AG20443 (cell line): ENCODE measurements around the gene CABLES1.
"Not testable (repeated sequence)": the region's sequence is repeated elsewhere in the genome, so short reads cannot be mapped to it uniquely, and the experiment has no call there.

ENCODE experiments used
- DNase-seq: peaks from one replicate; pipeline ENCODE4 v3.0.0; 2012; ENCODE audit warnings: low spot score, mixed read lengths

The CABLES1 gene

GRCh38 chr18:23266717-23267446, 131.6 kb downstream of the CABLES1 start:
- no peak for DNase-seq

DNA sequence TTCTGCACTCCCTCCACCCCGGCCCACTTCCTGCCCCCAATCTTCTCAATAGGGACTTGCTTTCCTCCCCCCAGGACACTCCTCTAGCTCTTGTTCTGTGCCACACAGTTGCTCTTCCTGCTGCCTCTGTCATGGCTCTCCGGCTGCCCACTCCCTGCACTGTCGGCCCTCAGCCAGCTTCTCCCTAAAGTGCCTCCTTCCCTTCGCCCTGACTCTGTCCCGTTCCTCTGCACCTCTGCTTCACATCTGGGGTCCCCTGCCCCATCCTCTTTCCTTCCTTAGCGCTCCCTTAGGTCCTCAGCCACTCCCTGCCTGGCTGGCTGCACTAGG, 132.1 kb downstream of the CABLES1 start:
- no peak for DNase-seq

- no peak for DNase-seq
Measured at GRCh38 chr18:23268641-23269040, 133.4 kb downstream of the CABLES1 start.

- DNase-seq, result not testable (repeated sequence)
Measured at GRCh38 chr18:23269068-23269467, 133.8 kb downstream of the CABLES1 start.

DNA sequence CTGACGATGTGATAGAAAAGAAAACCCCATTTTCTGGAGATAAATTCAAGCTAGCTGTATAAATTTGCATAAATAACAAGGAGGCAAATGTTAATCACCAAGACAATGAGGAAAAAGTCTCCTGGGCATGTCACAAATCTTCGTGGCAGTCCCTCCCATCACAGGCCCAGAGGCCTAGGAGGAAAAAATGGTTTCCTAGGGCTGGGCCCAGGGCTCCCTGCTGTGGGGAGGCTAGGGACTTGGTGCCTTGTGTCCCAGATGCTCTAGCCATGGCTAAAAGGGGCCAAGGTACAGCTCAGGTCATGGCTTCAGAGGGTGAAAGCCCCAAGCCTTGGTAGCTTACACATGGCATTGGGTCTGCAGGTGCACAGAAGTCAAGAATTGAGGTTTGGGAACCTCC, 134.6 kb downstream of the CABLES1 start:
- no peak for DNase-seq

- peak; percentile 56 for DNase-seq
Measured at GRCh38 chr18:23270986-23271680, 135.8 kb downstream of the CABLES1 start.

DNA sequence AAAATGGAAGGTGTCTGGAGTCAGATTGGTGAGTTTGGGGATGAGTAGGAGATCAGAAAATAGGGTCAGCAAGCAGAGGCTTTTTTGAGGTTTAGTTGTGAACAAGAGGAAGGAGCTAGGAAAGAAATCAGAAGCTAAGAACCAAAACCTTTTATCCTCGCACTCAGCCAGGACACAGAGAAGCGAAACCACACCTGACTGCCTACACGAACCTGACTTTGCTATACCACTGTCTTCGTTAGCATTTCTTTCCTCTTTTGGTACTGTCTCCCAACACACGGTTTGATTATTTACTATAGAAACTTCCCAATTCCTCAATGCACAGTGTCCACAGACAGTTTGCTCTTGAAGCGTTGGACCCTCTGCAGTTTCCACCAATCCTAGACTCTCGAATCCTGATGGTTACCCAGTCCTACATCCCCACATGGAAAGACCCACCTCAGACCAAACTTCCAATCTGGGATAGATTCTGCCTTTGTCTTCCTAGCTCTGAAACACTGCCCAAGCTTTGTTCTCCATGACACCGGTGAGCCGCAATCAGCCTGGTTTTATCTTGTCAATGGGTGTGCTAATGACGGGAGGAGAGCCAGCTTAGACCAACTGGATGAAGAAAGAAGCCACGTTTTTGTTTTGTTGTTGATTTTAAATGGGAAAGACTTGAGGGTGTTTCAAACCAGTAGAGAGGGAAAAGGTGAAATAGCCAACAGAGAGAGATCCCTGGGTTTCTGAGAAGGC, 137.4 kb downstream of the CABLES1 start:
- DNase-seq, result no peak

GRCh38 chr18:23273443-23273966, 138.2 kb downstream of the CABLES1 start:
- no peak for DNase-seq

DNA sequence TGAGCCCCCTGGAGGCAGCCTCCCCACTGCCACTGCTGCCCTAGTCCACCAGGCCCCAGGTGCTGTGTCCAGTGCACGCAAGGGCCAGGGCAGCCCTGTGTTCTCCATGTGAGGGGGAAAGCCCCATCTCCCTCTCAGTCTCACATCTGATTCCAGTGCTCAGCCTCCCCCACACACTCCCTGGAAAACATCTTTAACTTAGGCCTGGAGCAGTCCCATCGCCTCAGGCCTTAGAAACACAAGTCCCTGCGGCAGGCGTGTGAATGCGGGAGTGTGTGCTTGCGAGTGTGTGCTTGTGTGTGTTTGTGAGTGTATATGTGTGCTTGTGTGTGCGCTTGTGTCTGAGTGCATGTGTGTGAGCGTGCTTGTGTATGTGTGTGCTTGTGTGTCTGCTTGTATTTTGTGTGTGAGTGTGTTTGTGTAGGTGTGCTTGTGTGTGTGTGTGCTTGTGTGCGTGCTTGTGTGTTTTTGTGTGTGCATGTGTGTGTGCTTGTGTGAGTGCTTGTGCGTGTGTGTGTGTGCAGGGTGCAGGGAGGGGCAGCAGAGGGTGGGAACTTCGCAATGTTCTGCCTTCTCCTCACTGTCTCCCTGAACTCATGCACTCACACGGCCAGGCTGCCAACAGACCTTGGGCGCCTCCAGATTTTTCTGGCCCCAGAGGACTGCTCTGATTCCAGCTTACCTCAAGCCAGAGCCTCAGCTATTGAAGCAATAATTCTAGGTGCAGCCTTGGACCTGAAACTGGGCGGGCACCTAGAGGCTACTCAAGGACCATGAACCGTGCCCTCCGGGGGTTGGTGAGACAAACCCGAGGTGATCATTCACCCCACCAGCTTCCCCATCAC, 139.6 kb downstream of the CABLES1 start:
- no peak for DNase-seq

DNA sequence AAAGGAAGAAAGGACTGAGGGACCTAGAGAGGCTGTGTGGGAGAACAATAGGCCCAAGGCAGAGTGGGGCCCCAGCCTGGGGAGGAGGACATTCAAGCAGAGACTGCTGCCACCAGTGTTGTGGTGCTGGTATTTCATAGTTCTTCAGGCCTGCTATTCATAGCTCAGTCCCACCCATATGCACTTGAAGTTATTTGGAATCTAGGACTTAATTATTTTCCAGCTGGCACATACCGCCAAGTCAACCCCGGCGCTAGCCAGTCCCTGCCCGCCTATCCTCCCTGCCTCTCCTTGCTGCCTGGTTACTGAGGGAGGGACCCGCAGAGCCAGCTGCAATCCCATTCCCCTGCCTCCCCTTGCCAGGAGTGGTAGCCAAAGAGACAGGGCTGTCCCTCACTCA, 141.2 kb downstream of the CABLES1 start:
- peak; percentile 22 for DNase-seq

DNA sequence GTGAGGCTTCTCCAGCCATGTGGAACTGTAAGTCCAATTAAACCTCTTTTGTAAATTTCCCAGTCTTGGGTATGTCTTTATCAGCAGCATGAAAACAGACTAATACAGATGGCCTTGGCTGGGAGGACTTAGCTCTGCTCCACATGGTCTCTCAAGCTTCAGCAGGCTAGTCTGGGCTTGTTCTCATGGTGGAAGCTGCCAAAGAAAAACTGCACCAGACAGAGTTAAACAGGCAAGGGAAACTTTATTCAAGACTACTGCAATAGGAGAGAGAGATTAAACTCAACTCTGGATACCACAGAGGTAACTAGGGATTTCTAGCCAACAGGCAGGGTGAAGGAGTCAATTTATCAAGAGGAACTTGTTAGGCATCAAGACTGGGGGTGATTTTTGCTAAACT, 142.1 kb downstream of the CABLES1 start:
- DNase-seq, result no peak

DNA sequence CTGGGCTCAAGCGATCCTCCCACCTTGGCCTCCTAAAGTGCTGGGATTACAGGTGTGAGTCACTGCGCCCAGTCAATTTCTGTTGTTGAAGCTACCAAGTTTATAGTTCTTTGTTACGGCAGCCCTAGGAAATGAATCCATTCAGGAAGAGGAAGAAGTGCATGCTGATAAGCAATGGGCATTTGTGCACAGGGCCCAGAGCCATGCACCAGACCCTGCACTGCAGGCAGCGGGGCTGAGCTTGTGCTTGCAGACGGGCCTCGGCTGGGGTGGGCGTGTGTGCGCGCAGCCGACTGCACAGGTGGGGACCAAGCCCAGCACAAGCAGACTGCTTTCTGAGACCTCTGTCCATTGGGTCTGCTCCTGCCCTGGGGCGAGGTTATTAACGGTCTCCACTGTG, 144.6 kb downstream of the CABLES1 start:
- DNase-seq, result no peak

DNA sequence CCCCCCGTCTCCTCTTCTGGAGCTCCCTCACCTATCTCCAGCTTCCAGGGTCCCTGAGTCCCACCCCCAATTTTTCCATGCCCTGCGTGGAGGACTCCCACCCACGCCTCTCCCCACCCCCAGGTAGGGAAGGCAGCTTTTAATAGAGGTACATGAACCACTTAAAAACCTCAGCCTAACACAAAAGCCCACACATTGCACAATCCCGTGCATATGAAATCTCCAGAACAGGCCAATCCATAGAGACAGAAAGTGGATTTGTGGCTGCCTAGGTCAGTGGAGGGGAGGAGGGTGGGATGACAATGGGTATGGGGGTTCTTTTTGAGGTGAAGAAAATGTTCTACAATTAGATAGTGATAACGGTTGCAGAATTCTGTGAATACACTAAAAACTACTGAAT, 145.6 kb downstream of the CABLES1 start:
- no peak for DNase-seq

- DNase-seq, result peak; percentile 76
Measured at GRCh38 chr18:23281626-23282436, 146.5 kb downstream of the CABLES1 start.

GRCh38 chr18:23282437-23282781, 147.1 kb downstream of the CABLES1 start:
- DNase-seq, result no peak

DNA sequence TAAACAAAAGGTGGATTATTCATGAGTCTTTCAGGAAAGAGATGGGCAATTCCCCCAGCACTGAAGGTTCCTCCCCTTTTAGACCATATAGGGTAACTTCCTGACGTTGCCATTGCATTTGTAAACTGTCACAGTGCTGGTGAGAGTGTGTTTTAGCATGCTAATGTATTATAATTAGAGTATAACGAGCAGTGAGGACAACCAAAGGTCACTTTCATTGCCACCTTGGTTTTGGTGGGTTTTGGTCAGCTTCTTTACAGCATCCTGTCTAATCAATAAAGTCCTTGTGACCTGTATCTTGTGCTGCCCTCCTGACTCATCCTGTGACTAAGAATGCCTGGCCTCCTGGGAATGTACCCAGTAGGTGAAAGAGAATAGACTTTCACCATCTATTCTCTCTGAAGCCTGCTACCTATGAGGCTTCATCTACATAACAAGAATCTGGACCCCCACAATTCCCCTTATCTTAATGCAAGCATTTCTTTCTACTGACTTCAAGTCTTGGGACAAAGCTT, 148.7 kb downstream of the CABLES1 start:
- DNase-seq, result no peak

GRCh38 chr18:23284629-23285028, 149.3 kb downstream of the CABLES1 start:
- no peak for DNase-seq

DNA sequence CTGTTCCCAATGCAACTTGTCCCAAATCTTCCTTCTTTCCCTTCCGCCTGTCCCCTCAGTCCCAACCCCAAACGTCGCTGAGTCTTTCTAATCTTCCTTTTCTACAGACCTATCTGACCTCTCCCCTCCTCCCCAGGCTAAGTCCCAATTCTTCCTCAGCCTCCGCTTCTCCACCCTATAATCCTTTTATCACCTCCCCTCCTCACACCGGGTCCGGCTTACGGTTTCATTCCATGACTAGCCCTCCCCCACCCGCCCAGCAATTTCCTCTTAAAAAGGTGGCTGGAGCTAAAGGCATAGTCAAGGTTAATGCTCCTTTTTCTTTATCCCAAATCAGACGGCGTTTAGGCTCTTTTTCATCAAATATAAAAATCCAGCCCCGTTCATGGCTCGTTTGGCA, 150.3 kb downstream of the CABLES1 start:
- DNase-seq, result not testable (repeated sequence)

DNA sequence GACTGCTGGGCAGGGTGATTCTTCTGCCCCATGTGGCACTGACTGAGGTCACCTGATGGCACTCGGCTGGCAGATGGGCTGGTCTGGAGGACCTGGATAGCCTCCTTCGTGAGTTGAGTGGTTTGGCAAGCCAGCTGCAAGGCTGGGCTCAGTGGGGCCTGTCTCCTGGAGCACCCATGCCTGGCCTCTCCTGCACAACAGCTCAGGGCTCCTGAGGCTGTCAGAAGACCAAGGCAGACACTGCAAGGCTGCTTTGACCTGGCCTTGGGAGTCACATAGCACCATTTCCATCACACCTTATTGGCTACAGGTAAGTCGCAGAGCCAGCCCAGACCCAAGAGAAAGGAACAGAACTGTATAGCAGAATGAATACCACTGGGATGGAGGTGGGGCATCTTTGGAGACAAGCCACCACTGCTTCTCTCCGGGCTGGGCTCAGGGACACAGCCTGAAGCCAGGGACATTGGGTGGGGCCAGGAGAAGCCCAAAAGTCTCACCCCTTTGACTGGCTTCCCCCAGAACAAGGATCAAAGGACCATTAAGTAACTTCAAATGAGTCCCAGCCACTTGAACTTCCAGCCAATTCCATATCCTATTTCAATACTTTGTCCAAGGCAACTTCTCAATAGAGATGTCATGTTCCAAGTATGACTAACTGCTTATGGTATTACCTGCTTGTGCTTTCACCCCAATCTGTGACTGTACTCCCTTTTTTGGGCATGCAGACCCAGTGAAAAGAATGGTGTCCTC, 156.3 kb downstream of the CABLES1 start:
- DNase-seq, result peak; percentile 72

DNA sequence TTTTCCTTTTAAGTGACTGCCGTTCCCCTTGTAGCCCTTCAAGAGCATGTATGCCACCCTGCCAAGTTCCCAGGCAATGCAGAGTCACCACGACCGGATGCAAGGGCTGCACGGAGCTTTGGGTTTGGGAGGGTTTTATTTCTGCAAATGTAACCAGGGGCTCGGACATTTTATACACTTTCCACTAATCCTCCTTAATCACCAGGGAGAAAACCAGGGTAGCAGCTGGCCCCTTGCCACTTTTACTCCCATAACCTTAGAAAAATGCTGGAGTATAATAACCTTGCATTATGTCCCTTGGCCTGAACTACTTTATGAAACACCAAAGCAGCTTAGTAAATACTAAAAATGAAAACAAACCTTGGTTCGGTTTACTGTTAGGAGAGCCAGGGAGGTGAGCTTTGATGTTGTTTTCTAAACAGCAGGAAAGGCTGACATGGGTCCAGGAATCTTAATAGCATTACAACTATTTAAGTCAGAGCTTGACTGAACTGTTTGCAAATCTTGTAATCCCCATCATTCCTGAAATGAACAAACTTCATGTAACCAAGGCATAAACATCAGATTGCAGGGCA, 165.0 kb downstream of the CABLES1 start:
- no peak for DNase-seq
